Kidney capillary endothelial cell (primary cell): ENCODE measurements around the gene IL1R1.
"Not testable (repeated sequence)": the region's sequence is repeated elsewhere in the genome, so short reads cannot be mapped to it uniquely, and the experiment has no call there.

Source experiments
- DNase-seq: peaks from one replicate; pipeline ENCODE4 v3.0.0-alpha.2; 2018; ENCODE audit warnings: low spot score

IL1R1 gene

DNA sequence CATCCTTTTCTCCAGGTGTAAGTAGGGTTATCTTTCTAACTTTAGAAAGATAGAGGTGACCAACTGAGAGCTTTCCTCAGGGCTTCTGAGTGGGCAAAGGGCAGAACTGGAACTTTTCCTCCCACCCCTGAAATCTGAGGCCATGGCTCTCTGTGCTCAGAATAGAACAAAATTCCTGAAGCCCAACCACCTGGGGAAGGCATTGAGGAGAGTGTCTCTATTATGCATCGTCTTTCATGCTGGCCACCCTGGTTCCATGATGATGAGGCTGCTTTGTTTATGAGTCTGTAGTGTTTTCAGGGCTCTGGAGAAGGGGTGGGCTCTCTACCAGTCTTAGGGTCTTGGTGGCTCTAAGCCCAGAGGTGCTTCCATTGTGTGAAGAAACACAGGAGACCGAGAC lies 30.7 kb upstream of the IL1R1 start:
- no peak for DNase-seq

DNA sequence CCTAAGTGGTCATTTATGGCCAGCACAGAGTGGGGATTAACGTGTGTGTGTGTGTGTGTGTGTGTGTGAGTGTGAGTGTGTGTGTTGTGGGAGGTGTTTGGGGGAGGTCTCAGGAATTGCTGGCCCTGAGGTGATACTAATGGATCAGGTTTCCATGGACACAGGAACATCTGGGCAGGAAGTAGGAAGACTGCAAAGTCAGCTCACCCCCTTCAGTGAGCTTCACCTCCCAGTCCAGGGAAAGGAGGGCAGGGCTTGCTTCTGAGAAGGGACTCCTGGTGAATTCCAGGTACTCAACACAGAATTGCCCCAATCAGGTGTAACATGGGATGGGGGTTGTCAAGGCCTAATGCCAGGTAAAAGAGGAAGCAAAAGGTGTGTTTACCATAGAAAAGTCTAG lies 30.3 kb upstream of the IL1R1 start:
- DNase-seq, result no peak

DNA sequence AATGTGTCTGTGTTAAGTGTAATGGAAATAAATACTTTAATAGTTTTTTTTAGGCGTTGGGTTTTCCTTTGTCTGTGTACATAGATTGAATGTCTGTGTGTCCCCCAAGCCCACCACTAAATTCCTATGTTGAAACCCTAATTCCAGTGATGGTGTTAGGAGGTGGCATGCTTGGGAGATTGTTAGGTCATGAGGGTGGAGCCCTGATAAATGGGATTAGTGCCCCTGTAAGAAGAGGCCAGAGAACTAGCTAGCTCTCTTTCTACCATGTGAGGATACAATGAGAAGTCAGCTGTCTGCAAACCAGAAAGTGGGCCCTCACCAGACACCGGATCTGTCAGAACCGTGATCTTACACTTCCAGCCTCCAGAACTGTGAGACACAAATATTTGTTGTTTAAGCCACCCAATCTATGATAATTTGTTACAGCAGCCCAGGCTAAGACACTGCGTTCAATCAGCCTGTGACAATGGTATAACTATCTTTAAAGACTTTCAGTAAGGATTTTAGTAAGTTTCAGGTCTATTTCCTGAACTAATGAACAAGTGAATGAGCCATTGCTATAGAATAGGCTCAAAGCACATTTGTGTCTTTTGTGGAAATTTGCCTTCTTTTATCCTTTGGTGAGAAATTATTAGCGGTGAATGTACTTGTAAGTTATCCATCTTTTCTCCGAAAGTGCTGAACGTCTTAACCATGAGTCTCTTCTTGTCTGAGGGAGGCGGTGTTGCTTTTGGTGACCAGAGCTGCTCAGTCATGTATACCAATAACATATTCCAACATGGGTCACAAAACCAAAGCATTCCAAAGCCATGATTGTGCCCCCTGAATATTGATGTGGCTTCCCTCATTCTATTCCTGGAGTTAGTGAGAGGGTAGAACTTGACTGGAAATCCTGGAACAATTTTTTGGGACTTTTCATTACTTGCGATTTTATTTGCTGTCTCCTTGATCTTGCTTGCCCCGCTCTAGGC lies 29.6 kb upstream of the IL1R1 start:
- DNase-seq, result no peak

DNA sequence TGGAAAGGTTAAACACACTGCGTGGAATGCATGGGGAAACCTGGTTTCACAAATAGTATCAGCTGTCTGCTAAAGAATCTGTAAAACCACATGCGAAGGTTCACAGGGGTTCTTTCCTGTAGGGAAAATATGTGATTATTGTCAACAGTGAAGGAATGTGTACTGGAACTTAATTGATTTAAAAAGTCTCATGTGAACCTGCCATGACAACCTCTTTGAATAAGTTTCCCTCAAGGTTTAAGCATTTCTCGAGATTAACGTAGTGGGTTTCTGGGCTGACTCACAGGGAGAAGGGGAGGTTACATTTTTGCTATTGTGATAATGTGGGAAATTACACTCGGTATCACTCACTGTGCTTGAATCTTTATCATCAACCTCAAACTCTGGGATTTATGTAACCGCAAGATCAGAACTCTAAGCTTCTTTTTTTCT lies 28.2 kb upstream of the IL1R1 start:
- DNase-seq, result no peak

DNA sequence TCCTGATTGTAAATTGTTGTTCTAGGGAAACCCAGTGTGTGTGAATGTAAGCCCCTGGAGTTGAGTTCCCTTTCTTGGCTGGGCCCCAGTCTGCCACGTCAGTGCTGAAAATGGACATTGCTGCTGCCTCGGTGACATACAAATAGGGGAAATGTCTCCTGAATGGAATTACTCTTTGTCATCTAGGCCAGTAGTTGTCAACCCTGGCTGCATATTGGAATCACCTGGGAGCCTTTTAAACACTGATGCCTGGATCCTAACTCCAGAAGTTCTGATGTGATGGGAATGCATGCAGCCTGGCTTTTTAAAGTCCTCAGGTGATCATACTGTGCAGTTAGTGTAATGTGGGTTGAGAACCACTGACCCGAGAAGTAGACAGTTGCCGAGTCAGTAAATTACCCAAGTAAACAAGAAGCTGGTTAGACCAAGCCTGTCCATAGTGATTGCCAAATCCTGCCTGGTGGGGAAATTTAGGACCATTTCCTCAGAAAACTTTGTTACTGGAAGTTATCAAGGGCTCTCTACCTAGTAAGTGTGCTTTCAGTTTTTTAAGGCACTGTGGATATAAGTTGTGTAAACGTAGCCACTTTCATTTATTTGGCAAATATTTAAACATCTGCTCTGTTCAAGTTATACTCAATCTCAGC lies 27.6 kb upstream of the IL1R1 start:
- DNase-seq, result no peak

DNA sequence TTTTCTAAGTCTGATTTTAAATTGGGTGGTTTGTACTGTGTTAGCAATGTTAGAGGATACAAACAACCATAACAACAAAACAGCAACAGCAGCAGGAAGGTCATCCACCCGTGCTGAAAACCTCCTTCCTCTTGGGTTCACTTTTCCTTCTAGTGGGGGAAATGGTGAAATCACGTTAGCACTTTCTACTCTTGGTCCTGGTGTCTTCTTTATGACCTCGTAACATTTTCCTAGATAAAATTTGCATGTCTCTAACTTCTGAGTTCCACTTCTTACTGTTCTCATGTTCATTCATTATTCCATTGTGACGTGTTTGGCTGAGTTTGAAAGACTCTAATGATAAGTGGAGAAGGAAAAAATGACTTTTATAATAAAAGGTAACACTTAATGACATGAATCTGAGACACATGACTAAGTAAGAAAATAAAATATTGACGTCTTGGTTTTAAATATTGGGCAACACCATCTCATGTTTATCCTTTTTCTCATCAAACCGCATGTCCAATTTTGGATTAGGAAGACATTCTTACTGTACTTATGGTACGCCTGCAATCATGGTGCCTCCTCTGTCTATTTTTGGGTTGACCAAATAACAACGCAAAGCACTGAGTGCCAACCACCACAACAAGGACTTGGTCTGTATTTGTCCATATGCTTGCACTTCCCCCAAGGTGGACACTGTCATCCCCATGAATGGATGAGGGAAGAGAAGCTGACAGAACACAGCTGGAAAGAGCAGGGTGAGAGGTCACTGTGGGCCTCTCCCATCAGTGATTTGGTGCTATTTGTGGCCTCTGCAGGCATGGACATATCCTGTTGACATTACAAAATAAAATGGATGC lies 25.7 kb upstream of the IL1R1 start:
- DNase-seq, result no peak

DNA sequence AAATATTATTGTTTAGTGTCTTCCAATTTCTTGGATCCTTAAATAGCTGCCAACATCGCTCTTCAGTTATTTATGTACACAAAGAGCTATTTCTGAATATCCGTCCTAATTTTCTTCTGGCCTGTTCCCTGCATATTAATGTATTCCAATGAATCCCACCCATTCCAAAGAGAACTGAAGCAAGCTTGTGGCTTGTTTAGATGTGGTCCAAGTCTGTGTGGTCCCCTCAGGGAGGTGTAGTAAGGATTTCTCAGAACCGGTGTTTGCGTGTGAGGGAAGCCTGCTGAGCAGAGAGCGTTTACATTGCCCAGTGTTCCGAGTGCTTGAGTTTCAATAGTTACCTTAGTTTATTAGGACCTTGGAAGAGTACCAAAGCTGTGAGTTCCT lies 25.1 kb upstream of the IL1R1 start:
- DNase-seq, result no peak

DNA sequence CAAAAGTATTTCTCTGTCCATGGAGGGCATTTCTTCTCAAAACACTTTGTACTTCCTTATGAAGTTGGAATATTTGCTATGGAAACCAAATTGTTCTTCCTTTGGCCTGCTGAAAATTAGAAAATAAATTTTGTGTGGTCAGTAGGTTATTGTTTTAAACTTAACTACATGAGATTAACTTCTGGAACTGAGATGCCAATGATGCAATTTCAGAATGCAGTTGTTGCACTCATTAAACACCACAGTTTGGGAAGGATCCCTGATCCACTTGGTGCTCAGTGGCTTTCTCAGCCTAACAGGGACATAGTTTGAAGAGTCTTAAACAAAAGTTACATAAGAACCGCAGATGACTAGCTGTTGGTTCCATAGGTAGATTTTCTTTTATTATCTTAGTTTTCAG lies 23.3 kb upstream of the IL1R1 start:
- no peak for DNase-seq

DNA sequence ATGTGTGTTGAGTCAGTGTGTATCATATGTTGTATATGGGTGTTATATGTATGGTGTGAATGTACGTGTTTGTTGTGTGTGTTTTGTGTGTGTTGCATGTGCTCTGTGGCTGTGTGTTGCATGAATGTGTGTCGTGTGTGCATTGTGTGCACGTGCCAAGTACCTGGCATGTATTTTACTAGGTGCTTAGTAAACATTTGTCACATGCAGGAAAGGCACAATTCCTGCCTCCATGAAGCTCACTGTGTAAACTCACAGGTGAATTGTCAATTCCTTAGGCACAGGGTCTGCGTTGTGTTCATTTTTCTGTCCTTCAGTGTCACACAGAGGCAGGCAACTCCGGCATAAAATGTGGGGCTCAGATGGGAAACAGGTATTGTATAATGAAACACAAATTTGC lies 22.3 kb upstream of the IL1R1 start:
- no peak for DNase-seq

DNA sequence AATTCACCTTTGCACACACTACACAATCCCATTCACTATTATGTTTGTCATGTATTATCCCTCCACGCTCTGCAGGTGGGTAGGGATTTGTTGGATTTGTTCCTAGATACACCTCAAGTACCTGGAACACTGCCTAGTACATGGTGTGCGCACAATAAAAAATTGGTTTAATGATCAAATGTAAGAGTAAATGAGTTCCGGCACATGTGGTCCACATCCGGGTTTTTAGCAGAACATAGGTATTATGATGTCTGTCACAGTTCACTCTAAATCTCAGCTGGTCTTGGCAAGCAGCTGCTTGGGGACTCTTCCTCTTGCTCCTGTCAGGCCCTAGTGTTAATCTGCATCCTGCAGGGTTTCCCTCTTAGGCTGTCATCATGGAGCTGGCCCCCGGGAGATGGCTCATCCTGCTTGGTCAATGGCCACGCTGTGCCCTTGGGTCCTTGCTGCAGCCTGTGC lies 21.8 kb upstream of the IL1R1 start:
- DNase-seq, result no peak

DNA sequence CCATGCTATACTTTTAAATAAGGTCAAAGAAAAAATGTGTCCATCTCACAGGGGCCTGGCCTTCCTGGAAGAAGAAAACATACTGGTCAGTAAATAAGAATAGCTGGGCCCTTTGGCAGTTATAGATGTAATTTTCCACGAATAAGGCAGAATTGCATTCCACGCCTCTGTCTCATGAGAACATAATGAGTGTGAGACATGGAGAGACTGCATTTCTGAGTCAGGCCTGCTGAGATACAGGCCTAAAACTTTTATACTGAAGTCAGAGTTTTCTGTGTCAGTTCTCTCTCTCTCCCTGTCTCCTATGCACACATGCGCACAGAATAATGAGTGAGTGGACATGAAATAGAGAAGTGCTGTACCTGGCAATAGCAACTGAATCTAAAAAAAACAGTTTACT lies 20.4 kb upstream of the IL1R1 start:
- no peak for DNase-seq

DNA sequence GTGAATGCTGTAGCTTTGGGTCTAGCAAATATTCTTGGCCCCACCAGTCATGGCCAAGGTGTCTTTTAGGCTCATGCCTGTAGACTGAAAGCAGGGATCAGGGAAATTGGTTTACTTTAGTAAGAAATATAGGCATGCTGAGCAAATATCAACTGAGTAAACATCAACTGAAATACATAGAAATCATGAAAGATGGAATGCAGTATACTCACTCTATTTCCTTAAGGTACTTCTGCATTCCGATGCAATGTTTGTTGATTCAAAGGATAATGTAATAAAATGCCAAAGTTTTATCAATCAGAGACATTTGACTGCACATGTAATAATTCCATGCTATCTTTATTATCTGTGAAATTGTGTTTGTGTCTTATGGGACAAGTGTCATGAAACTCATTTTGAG lies 19.6 kb upstream of the IL1R1 start:
- DNase-seq, result no peak

DNA sequence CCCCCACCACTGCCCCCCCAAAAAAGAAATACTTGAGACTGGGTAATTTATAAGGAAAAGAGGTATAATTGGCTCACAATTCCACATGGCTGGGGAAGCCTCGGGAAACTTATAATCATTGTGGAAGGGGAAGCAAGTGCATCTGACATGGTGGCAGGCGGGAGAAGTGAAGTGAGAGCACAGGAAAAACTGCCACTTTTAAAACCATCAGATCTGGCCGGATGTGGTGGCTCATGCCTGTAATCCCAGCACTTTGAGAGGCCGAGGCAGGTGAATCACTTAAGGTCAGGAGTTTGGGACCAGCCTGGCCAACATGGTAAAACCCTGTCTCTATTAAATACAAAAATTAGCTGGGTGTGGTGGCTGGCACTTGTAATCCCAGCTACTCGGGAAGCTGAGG lies 18.1 kb upstream of the IL1R1 start:
- not testable (repeated sequence) for DNase-seq

DNA sequence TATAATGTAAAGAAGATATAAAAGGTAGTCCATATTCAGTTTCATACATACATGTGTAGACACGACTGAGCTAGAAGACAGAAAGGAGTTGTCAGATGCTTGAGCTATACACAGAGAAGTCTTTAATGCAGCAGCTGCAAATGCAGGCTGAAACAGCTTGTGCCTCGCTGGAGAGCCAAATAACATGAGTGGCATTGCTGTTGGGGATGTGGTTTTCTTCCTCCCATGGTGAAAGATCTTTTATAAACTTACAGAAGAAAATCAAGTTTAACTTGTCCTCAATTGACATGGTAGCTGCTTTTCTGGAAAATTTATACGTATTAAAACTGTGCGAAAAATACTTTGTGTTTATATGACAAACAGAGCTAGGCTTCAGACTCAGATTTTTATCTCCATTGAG lies 16.4 kb upstream of the IL1R1 start:
- DNase-seq, result no peak

DNA sequence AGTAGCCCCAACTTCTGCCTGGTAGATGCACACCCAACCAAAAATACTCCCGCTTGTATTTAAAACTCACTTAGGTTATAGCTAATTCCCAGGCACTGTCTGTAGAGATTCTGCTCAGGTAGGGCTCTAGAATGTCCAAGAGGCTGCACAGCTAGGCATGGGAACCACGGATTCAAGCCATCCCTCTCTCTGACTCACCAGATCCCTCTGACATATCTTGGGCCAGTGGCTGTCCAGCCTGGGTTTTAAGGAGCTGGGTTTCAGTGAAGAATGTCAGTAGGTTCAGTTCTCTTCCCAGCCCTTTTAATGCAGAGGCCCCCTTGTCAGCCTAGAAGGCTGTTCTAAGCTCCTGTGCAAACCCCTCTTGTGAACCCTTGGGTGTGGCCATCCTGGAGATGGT lies 15.9 kb upstream of the IL1R1 start:
- no peak for DNase-seq

DNA sequence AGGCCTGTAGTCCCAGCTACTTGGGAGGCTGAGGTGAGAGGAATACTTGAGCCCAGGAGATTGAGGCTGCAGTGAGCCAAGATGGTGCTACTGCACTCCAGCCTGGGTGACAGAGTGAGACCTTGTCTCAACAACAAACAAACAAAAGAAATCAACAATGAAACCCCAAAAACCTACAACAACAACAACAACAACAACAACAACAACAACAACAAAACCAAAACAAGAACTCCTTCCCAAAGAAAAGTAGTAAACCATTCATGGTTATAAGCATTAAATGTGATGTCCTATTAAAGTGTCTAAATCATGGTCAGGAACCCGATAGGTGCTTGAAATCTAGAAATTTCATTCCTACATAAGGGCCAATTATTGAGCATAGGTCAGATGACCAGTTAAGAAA lies 13.5 kb upstream of the IL1R1 start:
- DNase-seq, result no peak

DNA sequence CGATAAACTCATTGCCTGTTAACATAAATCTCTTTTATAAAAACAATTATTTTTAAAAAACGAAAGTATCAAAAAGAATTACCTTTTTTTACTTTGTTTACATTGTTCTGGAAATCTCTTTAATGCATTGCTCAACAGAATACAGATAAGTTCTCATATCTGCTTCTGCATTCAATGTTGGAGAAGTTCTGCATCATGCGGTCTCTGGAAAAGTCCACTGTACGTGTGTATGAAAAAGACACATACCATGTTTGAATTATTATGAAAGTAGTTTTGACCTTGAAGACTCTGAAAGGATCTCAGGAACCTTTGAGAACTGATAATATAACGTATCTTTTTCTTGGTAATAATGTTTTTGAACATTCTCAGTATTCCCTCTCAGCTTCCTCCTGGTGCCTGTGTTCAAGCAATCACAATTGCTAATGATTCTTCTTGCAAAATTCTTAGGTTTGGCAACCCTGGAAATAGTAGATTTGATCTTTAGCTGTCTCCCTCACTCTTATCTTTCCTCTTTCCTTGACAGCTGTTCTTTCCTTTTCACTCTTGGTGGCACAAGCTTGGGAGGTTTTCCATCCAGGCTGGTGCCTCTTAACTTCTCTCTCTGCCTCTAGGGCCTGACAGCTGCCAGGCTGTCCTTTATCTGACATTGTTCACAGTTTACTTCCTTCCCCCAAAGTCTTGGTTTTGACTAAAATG lies 12.4 kb upstream of the IL1R1 start:
- no peak for DNase-seq

DNA sequence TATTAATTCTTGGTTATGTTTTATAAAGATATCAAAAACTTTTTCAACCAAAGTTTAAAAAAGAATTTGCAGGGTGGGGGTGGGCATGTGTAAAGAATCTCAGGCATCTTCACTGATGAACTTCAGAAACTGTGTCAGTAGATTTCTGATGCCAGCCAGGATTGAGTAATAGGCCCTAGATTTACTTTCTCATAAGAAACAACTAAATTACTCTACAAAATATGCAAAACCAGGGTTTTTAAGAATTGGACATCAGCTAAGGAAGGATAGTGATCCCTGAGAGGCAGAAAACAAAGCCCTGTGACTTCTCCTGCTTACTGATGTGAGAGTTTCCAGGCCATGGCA lies 11.9 kb upstream of the IL1R1 start:
- DNase-seq, result no peak

DNA sequence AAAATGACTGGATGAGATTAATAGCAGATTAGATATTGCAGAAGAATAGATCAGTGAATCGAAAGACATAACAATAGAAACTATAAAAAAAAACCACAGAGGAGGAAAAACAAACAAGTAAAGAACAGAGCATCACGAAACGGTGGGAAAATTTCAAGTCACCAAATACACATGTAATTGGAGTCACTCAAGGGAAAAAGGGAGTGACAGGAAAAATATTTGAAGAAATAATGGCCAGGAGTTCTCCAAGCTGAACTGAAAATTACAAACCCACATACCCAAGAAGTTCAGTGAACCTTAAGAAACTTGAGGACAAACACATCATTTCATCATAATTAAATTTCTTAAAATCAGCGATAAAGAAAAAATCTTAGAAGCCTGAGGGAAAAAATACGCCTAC lies 11.0 kb upstream of the IL1R1 start:
- DNase-seq, result no peak

DNA sequence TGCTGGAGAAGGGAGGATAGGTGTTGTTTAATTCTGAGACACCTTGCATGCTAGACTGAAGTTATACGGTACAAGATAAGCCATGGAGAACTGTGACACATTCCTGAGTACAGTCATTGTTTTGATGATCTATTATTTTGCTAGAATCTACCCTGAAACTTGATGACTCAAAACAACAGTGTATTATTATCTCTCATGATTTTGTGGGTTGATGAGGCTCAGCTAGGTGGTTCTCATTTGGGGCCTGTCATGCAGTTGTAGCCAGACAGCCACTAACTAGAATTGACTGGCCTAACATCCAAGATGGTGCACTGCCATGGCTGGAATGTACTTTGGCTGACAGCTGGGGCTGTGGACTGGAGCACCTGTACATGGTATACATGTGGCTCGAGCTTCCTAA lies 5.4 kb upstream of the IL1R1 start:
- DNase-seq, result no peak

DNA sequence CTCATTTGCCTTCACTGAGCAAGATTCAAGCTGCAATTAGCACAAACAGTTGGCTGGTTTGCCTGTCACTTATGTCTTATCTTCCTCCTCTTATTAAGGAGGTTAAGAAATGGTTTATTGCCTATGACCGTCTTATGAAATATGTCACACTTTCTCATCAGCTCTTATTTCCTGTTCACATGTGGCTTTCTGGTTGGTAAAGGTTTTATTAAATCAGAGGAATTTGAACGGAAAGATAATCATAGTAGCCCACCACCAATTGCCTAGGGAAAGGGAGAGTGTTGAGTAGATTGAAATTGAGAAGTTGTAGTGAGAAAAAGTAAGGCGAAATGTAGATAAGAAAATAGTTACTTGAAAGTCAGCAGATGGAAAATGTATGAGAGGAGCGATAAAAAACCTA lies 4.2 kb upstream of the IL1R1 start:
- DNase-seq, result no peak

DNA sequence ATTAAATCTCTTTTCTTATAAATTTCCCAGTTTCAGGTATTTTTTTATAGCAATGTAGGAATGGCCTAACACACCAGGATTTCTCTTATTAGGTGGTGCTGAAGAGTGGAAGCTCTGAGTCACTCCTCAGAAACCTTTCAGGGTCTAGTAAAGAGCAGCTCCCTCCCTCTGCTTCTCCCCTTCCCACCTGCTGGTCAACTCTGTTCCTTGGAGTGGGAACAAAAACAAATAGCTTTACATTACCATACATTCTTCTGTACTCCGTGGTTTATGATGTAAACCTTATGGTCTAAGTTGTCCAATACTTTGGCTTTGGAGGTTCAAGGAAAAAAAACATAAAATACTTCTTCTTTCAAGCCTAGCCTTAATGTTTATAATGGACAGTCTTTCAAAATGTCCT lies 2.7 kb upstream of the IL1R1 start:
- DNase-seq, result no peak
